HEK293T (cell line): ENCODE data around the gene STAT6.

Source experiments
- BHLHE40 ChIP-seq: fragments of 450-650 bp; IDR thresholded peaks from 2 replicates; pipeline ENCODE4 v1.6.1; 2016; ENCODE audit warnings: mild to moderate bottlenecking, moderate library complexity, borderline replicate concordance
- FOXK2 ChIP-seq: fragments of 450-650 bp; IDR thresholded peaks from 2 replicates; pipeline ENCODE4 v1.6.1; 2016; ENCODE audit warnings: mild to moderate bottlenecking
- HDGF ChIP-seq: fragments of 450-650 bp; IDR thresholded peaks from 2 replicates; pipeline ENCODE4 v1.6.1; 2017; ENCODE audit warnings: antibody characterized with exemption, borderline replicate concordance
- SP1 ChIP-seq: fragments of 450-650 bp; IDR thresholded peaks from 2 replicates; pipeline ENCODE4 v1.6.1; 2017
- ZNF384 ChIP-seq: fragments of 450-650 bp; IDR thresholded peaks from 2 replicates; pipeline ENCODE4 v1.6.1; 2016

DNA sequence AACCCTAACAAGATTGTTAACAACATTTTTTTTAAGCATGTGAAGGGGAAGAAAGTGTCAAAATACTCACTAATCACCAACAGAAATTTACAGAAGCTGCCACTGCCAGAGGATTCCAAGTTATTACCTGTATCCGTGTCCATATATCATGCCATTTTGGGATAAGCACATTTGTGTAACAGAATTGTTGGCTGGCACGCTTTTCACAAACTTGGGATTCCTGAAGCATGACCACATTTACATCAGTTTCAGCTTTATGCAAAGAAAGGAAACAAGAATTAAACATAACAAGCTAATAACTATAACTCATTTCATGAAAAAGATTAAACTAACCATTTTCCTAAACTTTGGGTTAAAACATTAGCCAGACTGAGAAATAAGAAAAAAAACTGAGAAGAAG is 38.5 kb downstream of the STAT6 start:
- TF ChIP-seq SP1: no peak
- no peak for TF ChIP-seq HDGF
- TF ChIP-seq BHLHE40: no peak
- no peak for TF ChIP-seq ZNF384
- no peak for TF ChIP-seq FOXK2
